ENCODE measurements around the gene DNAH12. TPM values are rescaled to one million over a fixed set of nuclear protein-coding genes. Genes with fewer than 3 reads are reported as not detected.
"Not testable (repeated sequence)": the region's sequence is repeated elsewhere in the genome, so short reads cannot be mapped to it uniquely, and the experiment has no call there.

DNAH12 gene
- total RNA-seq, 1 experiment from 2014 or later = 0.45 TPM

DNA sequence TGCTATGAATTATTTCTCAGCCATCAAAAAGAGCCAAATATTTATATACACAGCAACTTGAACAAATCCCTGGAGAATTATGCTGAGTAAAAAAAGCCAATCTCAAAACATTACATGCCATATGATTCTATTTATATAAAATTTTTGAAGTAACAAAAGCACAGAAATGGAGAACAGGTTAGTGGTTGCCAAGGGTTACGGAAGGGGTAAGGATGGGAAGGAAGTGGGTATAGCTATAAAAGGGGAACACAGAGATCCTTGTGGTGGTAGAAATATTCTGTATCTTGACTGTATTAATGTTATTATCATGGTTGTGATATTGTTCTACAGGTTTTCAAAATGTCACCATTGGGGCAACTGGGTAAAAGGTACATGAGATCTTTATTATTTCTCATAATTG is 189.4 kb downstream of the DNAH12 start:
- Mint-ChIP-seq H3K4me1 (ENCODE audit: low read depth, unreplicated experiment) (no peaks in the 10 kb centered on the region), H3K4me3 (ENCODE audit: unreplicated experiment) (no peak overlapping the region), H3K27me3 (ENCODE audit: insufficient read depth, unreplicated experiment) (no peaks in the 10 kb centered on the region), H3K36me3 (ENCODE audit: insufficient read depth, unreplicated experiment) (no peaks in the 10 kb centered on the region), H3K27ac (ENCODE audit: unreplicated experiment) (no peak overlapping the region), H3K9me3 (ENCODE audit: unreplicated experiment) (no peaks in the 10 kb centered on the region)
- Histone ChIP-seq H3K36me3 (ENCODE audit: control insufficient read depth, insufficient read depth, low read length) (no peaks in the 10 kb centered on the region), H3K27me3 (replicated peaks; ENCODE audit: control insufficient read depth, insufficient read depth, low read length) (no peaks in the 10 kb centered on the region), H3K9me3 (no peaks in the 10 kb centered on the region), H3K4me1 (no peaks in the 10 kb centered on the region), H3K4me3 (ENCODE audit: low read depth, low read length) (no peak overlapping the region)
- ChIA-PET POLR2A (no interaction called here), CTCF (no interaction called here)
- TF ChIP-seq, protein P1, sequence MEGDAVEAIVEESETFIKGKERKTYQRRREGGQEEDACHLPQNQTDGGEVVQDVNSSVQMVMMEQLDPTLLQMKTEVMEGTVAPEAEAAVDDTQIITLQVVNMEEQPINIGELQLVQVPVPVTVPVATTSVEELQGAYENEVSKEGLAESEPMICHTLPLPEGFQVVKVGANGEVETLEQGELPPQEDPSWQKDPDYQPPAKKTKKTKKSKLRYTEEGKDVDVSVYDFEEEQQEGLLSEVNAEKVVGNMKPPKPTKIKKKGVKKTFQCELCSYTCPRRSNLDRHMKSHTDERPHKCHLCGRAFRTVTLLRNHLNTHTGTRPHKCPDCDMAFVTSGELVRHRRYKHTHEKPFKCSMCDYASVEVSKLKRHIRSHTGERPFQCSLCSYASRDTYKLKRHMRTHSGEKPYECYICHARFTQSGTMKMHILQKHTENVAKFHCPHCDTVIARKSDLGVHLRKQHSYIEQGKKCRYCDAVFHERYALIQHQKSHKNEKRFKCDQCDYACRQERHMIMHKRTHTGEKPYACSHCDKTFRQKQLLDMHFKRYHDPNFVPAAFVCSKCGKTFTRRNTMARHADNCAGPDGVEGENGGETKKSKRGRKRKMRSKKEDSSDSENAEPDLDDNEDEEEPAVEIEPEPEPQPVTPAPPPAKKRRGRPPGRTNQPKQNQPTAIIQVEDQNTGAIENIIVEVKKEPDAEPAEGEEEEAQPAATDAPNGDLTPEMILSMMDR (IDR thresholded peaks at IDR 0.05; ENCODE audit: insufficient read depth in 1 of 2, low read depth in 1 of 2, low read length in 1 of 2, severe bottlenecking in 1 of 2, unreplicated experiment in 1 of 2) = no peak
- no TSS peak for BruUV-seq (replicated peaks)
- intact Hi-C loops (cut with micrococcal nuclease; ENCODE audit: unreplicated experiment) = no loop called here
- DNase-seq = no peak

DNA sequence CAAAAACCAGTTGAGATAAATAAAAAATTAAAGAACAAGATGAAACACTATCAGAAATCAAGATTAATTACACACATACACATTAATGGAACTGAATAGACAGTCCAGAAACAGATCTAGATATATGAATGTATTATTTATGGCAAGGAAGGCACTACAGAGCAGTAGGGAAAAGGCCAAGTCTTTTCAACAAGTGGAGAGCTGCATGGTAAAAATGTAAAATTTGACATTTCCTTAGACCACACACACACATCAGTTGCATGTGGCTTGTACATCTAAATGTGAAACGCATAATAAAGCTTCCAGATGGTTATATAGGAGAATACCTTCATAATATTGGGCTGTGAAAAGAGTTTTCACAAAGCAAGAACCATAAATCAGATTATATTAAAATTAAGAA is 193.9 kb downstream of the DNAH12 start:
- intact Hi-C loops (cut with micrococcal nuclease; ENCODE audit: unreplicated experiment) = no loop called here
- TF ChIP-seq, protein P1 (IDR thresholded peaks at IDR 0.05; ENCODE audit: insufficient read depth in 1 of 2, low read depth in 1 of 2, low read length in 1 of 2, severe bottlenecking in 1 of 2, unreplicated experiment in 1 of 2) = no peak
- Mint-ChIP-seq H3K36me3 (ENCODE audit: insufficient read depth, unreplicated experiment) (no peaks in the 10 kb centered on the region), H3K9me3 (ENCODE audit: unreplicated experiment) (no peaks in the 10 kb centered on the region), H3K4me3 (ENCODE audit: unreplicated experiment) (no peak overlapping the region), H3K4me1 (ENCODE audit: low read depth, unreplicated experiment) (no peaks in the 10 kb centered on the region), H3K27me3 (ENCODE audit: insufficient read depth, unreplicated experiment) (no peaks in the 10 kb centered on the region), H3K27ac (ENCODE audit: unreplicated experiment) (no peak overlapping the region)
- Histone ChIP-seq H3K27me3 (replicated peaks; ENCODE audit: control insufficient read depth, insufficient read depth, low read length) (no peaks in the 10 kb centered on the region), H3K4me1 (no peaks in the 10 kb centered on the region), H3K4me3 (ENCODE audit: low read depth, low read length) (no peak overlapping the region), H3K9me3 (no peaks in the 10 kb centered on the region), H3K36me3 (ENCODE audit: control insufficient read depth, insufficient read depth, low read length) (no peaks in the 10 kb centered on the region)
- no TSS peak for BruUV-seq (replicated peaks)
- CTCF ChIA-PET = no interaction called here
- DNase-seq = no peak
- POLR2A ChIA-PET = no interaction called here

DNA sequence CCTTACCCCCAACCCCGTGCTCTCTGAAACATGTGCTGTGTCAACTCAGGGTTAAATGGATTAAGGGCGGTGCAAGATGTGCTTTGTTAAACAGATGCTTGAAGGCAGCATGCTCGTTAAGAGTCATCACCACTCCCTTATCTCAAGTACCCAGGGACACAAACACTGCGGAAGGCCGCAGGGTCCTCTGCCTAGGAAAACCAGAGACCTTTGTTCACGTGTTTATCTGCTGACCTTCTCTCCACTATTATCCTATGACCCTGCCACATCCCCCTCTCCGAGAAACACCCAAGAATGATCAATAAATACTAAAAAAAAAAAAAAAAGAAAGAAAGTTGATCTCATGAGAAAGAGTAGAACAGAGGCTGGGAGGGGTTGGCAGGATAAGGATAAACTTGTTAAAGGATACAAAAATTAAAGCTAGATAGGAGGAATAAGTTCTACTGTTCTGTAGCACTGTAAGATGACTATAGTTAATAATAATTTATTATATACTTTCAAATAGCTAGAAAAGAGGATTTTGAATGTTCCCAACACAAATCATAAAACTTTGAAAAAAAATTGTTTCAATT is 205.0 kb downstream of the DNAH12 start:
- H3K27me3 ChIP-seq (replicated peaks; ENCODE audit: control insufficient read depth, insufficient read depth, low read length); H3K4me1 Mint-ChIP-seq (ENCODE audit: low read depth, unreplicated experiment); intact Hi-C loops (cut with micrococcal nuclease; ENCODE audit: unreplicated experiment); H3K9me3 Mint-ChIP-seq (ENCODE audit: unreplicated experiment); CTCF ChIA-PET; POLR2A ChIA-PET; H3K9me3 ChIP-seq; H3K4me3 ChIP-seq (ENCODE audit: low read depth, low read length); H3K36me3 ChIP-seq (ENCODE audit: control insufficient read depth, insufficient read depth, low read length); BruUV-seq (replicated peaks); H3K36me3 Mint-ChIP-seq (ENCODE audit: insufficient read depth, unreplicated experiment); H3K4me3 Mint-ChIP-seq (ENCODE audit: unreplicated experiment); DNase-seq; H3K27me3 Mint-ChIP-seq (ENCODE audit: insufficient read depth, unreplicated experiment): not testable (repeated sequence)
- peaks cover 12% of the 10 kb centered on the region for H3K4me1 ChIP-seq
- H3K27ac Mint-ChIP-seq (ENCODE audit: unreplicated experiment) = peak overlapping the region; percentile 55

DNA sequence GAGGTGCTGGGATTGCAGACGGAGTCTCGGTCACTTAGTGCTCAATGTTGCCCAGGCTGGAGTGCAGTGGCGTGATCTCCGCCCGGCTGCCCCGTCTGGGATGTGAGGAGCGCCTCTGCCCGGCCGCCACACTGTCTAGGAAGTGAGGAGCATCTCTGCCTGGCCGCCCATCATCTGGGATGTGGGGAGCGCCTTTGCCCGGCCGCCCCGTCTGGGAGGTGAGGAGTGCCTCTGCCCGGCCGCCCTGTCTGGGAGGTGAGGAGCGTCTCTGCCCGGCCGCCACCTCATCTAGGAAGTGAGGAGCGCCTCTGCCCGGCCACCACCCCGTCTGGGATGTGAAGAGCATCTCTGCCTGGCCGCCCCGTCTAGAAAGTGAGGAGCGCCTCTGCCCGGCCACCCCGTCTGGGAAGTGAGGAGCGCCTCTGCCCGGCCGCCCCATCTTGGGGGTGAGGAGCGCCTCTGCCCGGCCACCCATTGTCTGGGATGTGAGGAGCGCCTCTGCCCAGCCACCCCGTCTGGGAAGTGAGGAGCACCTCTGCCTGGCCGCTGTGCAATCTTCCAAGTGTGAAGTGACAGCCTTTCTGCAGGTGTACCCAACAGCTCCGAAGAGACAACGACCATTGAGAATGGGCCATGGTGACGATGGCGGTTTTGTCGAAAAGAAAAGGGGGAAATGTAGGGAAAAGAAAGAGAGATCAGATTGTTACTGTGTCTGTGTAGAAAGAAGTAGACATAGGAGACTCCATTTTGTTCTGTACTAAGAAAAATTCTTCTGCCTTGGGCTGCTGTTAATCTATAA is 205.7 kb downstream of the DNAH12 start:
- not testable (repeated sequence) for BruUV-seq (replicated peaks); H3K27me3 ChIP-seq (replicated peaks; ENCODE audit: control insufficient read depth, insufficient read depth, low read length)

More for the DNA sequence above, 205.7 kb downstream of the DNAH12 start:
- CTCF ChIA-PET; intact Hi-C loops (cut with micrococcal nuclease; ENCODE audit: unreplicated experiment); H3K9me3 Mint-ChIP-seq (ENCODE audit: unreplicated experiment); H3K4me3 Mint-ChIP-seq (ENCODE audit: unreplicated experiment); H3K36me3 ChIP-seq (ENCODE audit: control insufficient read depth, insufficient read depth, low read length); H3K4me3 ChIP-seq (ENCODE audit: low read depth, low read length); POLR2A ChIA-PET; DNase-seq; H3K4me1 Mint-ChIP-seq (ENCODE audit: low read depth, unreplicated experiment); H3K9me3 ChIP-seq; H3K36me3 Mint-ChIP-seq (ENCODE audit: insufficient read depth, unreplicated experiment); H3K27me3 Mint-ChIP-seq (ENCODE audit: insufficient read depth, unreplicated experiment): not testable (repeated sequence)
- H3K27ac Mint-ChIP-seq (ENCODE audit: unreplicated experiment) = peak overlapping the region; percentile 55
- H3K4me1 ChIP-seq = peaks cover 12% of the 10 kb centered on the region

Data from Caco-2 (cell line).